Kidney glomerular epithelial cell (primary cell): ENCODE measurements around the gene FRMD5.

Experiments used
- DNase-seq: peaks from one replicate; lab custom pipeline; 2025; lab: John Stamatoyannopoulos, UW

The FRMD5 gene

DNA sequence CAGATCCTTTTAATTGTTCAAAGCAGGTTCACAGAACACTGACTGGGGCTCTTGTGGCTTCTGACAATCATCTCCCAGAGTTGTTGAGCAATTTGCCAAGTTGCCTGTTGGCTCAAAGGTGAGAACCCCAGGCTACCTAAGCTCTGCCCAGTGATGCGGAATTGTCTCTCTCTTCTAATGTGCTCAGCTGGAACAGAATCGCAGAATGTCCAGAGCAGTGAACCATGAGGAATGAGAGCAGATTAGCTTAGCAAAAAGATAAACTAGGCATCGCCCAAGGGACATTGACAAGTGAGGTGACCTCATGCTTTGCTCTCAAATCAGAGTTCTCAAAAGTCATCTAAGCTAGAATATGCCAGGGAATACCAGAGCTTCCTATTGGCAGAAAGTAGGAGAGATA is 220.2 kb downstream of the FRMD5 start:
- peak; percentile 95 for DNase-seq

GRCh38 chr15:43969802-43970375 is 225.2 kb downstream of the FRMD5 start:
- DNase-seq = no peak

- no peak for DNase-seq
Measured at GRCh38 chr15:43968551-43968950, 226.5 kb downstream of the FRMD5 start.

- DNase-seq = no peak
Measured at GRCh38 chr15:43966646-43967045, 228.4 kb downstream of the FRMD5 start.

- DNase-seq = peak; percentile 95
Measured at GRCh38 chr15:43958861-43959330, 236.2 kb downstream of the FRMD5 start.

DNA sequence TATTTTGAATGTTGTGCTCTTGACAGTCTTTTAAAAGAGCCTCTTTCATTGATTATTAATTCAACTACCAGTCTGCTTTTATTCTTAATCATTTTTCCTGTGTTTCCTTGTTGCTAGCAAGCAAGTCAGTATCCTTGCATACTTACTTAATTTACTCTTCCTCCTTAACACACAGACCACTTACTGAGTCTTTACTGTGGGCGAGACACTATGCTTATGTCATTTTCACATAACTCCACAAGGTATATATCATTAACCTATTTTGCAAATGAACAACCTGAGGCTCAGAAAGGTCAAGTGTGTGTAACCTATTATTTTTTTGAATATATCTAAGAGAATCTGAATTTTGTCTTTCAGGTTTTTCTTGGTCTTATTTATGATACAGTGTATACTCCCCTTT is 237.3 kb downstream of the FRMD5 start:
- peak; percentile 24 for DNase-seq

DNA sequence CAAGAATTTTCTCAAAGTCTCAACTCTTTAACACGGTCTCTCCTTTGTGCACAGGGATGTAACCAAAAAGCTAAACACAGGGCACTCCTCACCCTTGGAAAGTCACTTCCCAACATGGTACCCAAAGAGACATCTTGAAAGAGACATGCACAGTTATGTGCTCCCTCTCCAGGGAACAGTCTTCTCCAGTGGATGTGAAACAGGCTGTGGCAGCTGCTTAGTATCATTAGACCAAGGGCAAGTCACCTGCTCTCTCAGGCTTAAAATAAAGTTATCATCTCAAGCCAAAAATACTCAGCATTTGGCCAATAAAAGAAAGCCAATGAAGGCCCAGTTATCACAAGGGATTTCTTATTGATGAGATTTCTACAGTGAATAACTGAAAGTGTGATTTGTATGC is 239.9 kb downstream of the FRMD5 start:
- no peak for DNase-seq

DNA sequence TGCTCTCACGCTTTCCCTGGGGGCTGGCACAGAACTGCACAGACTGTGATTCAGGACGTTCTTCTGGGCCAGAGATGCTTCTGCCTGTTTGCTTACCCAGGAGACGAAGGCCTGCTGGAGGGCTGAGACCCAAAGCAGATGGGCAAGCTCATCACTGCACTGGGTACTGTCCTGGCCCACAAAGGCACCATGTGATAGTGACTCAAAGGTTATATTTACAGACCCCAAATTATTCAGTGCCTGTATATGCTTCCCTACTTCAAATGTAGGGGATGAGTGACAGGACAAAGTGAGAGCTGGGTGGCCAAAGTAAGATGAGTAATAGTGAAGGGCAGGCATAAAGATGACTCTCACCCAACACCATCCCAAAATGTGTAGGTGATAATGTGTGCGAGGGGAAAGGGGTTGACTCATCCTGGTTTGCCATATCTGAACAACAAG is 240.9 kb downstream of the FRMD5 start:
- no peak for DNase-seq

- DNase-seq = no peak
Measured at GRCh38 chr15:43953402-43953801, 241.7 kb downstream of the FRMD5 start.

DNA sequence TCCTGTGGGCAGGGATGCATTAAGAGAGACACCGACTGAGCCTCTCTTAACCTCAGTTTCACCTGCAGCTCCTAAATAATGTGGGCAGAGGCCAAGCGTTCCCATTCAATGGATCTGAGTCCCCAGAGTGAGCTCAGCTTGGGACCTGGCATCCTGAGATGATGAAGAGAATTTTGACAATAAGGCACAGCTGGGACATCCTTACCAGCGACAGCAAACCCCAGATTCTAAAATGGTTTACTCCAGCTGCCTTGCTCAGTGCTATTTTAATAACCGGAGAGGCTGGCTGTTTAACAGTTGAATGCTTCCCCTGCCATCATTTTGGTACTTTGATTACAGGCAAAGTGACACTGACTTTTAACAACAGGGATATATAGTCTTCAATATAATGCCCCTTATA is 244.5 kb downstream of the FRMD5 start:
- DNase-seq = no peak

- DNase-seq = no peak
Measured at GRCh38 chr15:43948691-43949325, 246.3 kb downstream of the FRMD5 start.

- DNase-seq = no peak
Measured at GRCh38 chr15:43943511-43943910, 251.6 kb downstream of the FRMD5 start.

DNA sequence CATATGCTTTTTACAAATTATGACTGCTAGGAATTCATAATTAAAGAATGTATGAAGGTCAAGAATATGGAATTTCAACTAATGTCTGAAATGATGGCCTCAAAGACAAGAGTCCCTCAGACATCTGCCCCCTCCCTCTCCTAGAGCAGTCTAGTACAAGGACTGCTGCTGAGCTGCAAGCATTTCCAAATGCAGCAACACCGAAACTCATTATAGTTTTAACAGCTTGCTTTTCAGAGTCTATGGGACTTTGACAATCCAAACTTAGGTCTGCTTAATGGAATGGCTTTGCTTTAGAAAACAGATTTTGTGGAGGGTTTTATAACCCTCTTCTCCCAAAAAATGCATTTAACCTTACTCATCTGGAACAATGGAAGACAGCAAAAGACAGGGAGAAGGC is 252.9 kb downstream of the FRMD5 start:
- DNase-seq = no peak

DNA sequence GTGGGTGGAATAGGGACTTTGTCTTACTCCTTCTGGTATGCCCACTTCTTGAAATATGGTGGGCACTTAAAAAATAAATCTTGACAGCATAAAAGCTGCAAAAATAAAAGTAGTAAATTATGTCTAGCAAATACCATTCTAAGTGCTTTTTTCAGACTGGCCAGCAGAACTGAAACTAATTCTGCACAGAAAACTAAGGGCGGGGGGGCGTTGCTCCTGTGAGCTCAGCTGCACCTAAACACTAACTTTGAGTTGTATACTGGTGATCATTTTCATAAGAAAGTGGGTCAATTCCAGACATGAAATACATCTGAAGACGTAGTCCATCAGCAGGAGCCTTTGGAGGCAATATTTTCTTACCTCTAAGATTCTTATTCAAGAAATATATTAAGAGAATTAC is 253.5 kb downstream of the FRMD5 start:
- DNase-seq = no peak

DNA sequence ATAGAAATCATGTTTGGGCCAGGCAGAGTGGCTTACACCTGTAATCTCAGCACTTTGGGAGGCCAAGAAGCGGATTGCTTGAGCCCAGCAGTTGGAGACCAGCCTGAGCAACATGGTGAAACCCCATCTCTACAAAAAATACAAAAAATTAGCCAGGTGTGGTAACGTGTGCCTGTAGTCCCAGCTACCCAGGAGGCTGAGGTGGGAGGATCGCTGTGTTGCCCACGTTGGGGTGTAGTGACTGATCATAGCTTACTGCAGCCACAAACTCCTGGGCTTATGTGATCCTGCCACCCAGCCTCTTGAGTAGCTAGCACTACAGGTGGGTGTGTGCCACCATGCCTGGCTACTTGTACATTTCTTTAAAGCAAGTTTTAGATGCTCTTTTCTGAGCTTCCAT is 254.0 kb downstream of the FRMD5 start:
- DNase-seq = no peak

DNA sequence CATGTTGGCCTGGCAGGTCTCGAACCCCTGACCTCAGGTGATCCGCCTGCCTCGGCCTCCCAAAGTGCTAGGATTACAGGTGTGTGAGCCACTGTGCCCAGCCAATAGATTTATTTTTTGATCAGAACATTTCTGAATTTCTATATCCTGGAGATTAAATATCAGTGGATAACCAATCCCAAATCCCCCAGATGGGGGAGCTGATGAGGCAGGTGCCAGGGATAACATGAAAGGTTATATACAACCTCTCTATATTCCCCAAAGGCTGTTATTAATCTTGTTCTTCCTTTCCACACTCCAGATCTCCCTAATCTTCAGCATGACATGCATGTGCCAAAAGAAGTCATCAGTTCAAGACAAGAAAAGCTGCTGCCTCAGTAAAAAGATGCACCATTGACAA is 256.0 kb downstream of the FRMD5 start:
- DNase-seq = no peak

- DNase-seq = no peak
Measured at GRCh38 chr15:43934480-43934879, 260.6 kb downstream of the FRMD5 start.

- no peak for DNase-seq
Measured at GRCh38 chr15:43932907-43933306, 262.2 kb downstream of the FRMD5 start.

DNA sequence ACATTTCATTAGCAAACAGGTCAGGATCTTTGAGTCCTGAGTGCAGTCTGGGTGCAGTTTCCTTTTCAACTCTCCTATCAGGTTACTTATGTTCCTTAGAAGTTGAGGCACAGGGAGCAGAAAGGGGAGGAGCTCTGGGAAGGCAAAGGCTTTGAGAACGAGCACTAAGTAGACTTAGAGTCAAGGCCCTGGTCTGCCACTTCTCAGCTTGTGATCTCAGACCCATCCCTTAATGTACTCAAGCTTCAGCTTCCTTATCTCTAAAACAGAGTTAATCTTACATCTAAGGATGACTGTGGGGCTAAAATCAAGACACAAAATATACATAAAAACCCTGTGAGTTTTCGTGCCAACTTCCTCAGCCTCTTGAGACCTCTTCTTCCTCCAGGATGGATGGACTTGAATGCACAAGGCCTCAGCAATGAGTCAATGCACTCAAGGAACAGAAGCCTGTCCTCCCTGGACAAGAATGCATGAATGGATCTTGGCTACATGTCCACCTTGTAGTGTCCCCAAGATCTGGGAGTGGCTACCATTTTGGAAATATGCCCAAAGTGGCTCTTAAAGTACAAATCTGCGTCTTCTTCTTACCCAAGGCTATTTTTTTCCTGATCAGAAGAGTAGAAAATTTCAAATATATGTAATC is 263.2 kb downstream of the FRMD5 start:
- DNase-seq = no peak

GRCh38 chr15:43931119-43931518 is 264.0 kb downstream of the FRMD5 start:
- no peak for DNase-seq

- no peak for DNase-seq
Measured at GRCh38 chr15:43930556-43930955, 264.5 kb downstream of the FRMD5 start.

DNA sequence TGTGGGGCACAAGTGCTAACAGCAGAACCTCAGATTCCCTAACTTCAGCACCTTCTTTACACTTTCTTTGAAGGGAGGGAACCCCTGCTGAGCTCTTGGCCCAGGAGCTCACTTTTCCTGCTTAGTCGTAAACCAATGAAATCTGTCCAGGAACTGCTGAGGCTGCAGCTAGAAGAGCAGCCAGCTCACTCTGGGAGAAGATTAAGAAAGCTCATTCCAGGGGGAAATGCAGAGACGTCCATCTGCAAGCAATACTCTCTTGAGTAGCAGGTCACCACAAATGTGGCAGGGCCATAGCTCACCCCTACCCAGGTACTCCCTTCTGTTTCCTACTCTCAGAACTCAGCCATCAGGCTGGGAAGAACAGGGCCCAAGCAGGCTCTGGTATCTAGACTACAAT is 265.0 kb downstream of the FRMD5 start:
- no peak for DNase-seq

GRCh38 chr15:43928152-43928551 is 266.9 kb downstream of the FRMD5 start:
- DNase-seq = no peak

DNA sequence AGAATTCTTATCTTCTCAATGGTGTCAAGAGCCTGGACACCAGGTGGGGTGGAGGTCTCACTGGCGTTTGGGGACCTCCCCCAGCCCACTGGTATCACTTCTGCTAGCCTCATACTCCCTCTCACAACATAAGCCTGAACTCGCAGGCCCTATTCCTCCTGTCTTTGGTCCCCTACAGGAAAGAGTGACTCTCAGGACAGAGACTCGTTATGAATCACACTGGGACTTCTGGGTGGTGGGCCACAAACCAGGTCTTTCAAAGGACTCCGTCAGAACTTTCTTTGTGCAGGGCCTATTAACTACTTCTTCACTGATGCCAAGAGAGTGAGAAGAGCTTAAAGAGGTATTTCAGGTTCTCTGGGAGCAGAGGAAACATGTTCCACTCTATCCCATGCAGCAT is 267.9 kb downstream of the FRMD5 start:
- DNase-seq = no peak
